ENCODE results near the gene CACNG6. TPM values are rescaled to one million over a fixed set of nuclear protein-coding genes. Genes with fewer than 3 reads are reported as not detected.

Gene CACNG6
- total RNA-seq, 2 experiments from 2014 or later: 1.2 to 4.9 TPM

GRCh38 chr19:53982611-53983010 is 8.8 kb upstream of the CACNG6 start:
- TF ChIP-seq CTCF (conservative IDR thresholded peaks at IDR 0.05; ENCODE audit: low read length) (no peak), EZH2phosphoT487 (IDR thresholded peaks at IDR 0.05; ENCODE audit: borderline replicate concordance, low read depth, low read length) (no peak)
- no TSS peak for BruUV-seq (replicated peaks)
- ChIA-PET POLR2A (no interaction called here), CTCF (ENCODE audit: unreplicated experiment) (no interaction called here)
- DNase-seq (ENCODE audit: low spot score): no peak
- H3K79me2 ChIP-seq (ENCODE audit: insufficient read depth, low read depth, low read length): no peaks in the 10 kb centered on the region
- no peaks in the 10 kb centered on the region for H4K20me1 ChIP-seq (ENCODE audit: insufficient read depth, low read length)
- H3K4me3 ChIP-seq (ENCODE audit: low read depth, low read length, poor library complexity, severe bottlenecking): no peak overlapping the region
- H3K9me2 ChIP-seq (ENCODE audit: insufficient read depth, low read length): no peaks in the 10 kb centered on the region
- no peak overlapping the region for H3K27ac ChIP-seq (ENCODE audit: low read depth, low read length, poor library complexity, severe bottlenecking)
- H3K9me3 ChIP-seq (ENCODE audit: low read length): no peaks in the 10 kb centered on the region
- H2AFZ ChIP-seq (ENCODE audit: low read length): no peak overlapping the region
- H3K4me1 ChIP-seq (ENCODE audit: insufficient read depth, low read length, poor library complexity, severe bottlenecking): peaks cover 3% of the 10 kb centered on the region
- no peak overlapping the region for H3K4me2 ChIP-seq (ENCODE audit: low read length)
- H3K36me3 ChIP-seq (ENCODE audit: insufficient read depth, low read length): no peaks in the 10 kb centered on the region
- intact Hi-C loops (cut with micrococcal nuclease; ENCODE audit: unreplicated experiment): no loop called here

DNA sequence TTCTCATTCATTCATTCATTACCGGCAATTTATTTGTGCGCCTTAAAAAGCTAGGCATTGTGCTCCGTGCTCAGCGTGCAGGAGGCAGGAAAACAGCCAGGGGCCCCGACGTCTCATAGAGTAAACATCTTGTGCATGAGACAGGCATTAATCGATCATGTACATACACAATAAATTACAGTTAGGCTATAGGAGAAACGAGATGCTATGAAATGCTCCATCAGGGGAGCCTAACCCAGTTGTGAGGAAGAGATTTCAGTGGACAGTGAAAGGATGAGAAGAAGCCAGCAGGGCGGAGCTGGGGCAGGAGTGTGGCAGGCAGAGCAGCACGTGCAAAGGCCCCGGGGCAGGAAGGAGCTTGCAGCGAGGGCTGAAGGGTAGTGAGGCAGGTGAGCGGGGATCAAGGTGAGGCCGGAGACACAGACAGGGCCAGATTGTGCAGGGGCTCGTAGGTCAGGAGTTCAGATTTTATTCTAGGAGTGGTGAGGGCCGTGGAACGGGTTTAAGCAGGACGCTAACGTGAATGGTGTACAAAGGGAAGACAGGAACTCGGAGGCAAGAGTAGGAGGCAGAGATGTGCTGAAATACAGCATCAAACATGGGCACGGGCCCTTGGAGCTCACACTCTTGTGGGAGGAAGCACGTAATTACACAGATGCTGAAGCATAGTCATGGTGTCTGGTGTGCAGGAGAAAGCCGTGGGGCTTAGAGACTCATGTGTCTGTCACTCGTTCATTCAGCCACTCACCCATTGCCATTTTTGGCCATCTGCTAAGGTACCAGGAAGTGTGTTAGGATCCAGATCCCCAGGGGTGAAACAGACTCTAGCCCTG is 7.8 kb upstream of the CACNG6 start:
- Histone ChIP-seq H3K79me2 (ENCODE audit: insufficient read depth, low read depth, low read length) (no peaks in the 10 kb centered on the region), H3K36me3 (ENCODE audit: insufficient read depth, low read length) (no peaks in the 10 kb centered on the region), H2AFZ (ENCODE audit: low read length) (no peak overlapping the region), H3K4me2 (ENCODE audit: low read length) (no peak overlapping the region), H3K4me3 (ENCODE audit: low read depth, low read length, poor library complexity, severe bottlenecking) (no peak overlapping the region), H3K27ac (ENCODE audit: low read depth, low read length, poor library complexity, severe bottlenecking) (no peak overlapping the region), H3K4me1 (ENCODE audit: insufficient read depth, low read length, poor library complexity, severe bottlenecking) (peaks cover 2% of the 10 kb centered on the region), H3K9me2 (ENCODE audit: insufficient read depth, low read length) (no peaks in the 10 kb centered on the region), H3K9me3 (ENCODE audit: low read length) (no peaks in the 10 kb centered on the region), H4K20me1 (ENCODE audit: insufficient read depth, low read length) (no peaks in the 10 kb centered on the region)
- no TSS peak for BruUV-seq (replicated peaks)
- intact Hi-C loops (cut with micrococcal nuclease; ENCODE audit: unreplicated experiment): no loop called here
- no peak for TF ChIP-seq EZH2phosphoT487 (IDR thresholded peaks at IDR 0.05; ENCODE audit: borderline replicate concordance, low read depth, low read length)
- no peak for TF ChIP-seq CTCF (conservative IDR thresholded peaks at IDR 0.05; ENCODE audit: low read length)
- POLR2A ChIA-PET: no interaction called here
- no peak for DNase-seq (ENCODE audit: low spot score)
- CTCF ChIA-PET (ENCODE audit: unreplicated experiment): no interaction called here

DNA sequence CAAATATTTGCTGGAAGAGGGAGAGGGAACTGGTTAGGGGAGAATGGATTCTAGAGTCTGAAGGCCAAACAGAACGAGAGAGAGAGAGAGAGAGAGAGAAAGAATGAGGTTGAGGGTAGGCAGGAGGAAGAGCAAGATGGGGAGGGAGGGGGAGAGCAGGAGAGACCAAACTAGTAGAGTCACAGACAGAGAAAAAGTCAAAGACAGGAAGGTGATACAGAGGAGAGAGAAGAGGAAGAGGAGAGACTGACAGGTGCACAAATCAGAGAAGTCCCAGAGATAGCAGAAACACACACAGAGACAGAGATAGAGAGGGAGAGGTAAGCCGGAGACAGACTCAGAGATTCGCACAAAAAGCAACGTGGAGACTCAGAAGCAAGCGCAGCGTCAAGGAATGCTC is 5.6 kb upstream of the CACNG6 start:
- Histone ChIP-seq H3K27ac (ENCODE audit: low read depth, low read length, poor library complexity, severe bottlenecking) (no peak overlapping the region), H4K20me1 (ENCODE audit: insufficient read depth, low read length) (no peaks in the 10 kb centered on the region), H3K79me2 (ENCODE audit: insufficient read depth, low read depth, low read length) (no peaks in the 10 kb centered on the region), H3K9me3 (ENCODE audit: low read length) (no peaks in the 10 kb centered on the region), H3K4me3 (ENCODE audit: low read depth, low read length, poor library complexity, severe bottlenecking) (no peak overlapping the region), H3K9me2 (ENCODE audit: insufficient read depth, low read length) (no peaks in the 10 kb centered on the region), H3K36me3 (ENCODE audit: insufficient read depth, low read length) (no peaks in the 10 kb centered on the region), H3K4me1 (ENCODE audit: insufficient read depth, low read length, poor library complexity, severe bottlenecking) (peaks cover 5% of the 10 kb centered on the region), H2AFZ (ENCODE audit: low read length) (no peak overlapping the region), H3K4me2 (ENCODE audit: low read length) (no peak overlapping the region)
- BruUV-seq (replicated peaks): no TSS peak
- intact Hi-C loops (cut with micrococcal nuclease; ENCODE audit: unreplicated experiment): no loop called here
- no peak for DNase-seq (ENCODE audit: low spot score)
- POLR2A ChIA-PET: no interaction called here
- CTCF ChIA-PET (ENCODE audit: unreplicated experiment): no interaction called here
- TF ChIP-seq CTCF (conservative IDR thresholded peaks at IDR 0.05; ENCODE audit: low read length) (no peak), EZH2phosphoT487 (IDR thresholded peaks at IDR 0.05; ENCODE audit: borderline replicate concordance, low read depth, low read length) (no peak)
